Naive B cell (primary cell): ENCODE results near the gene MRPL48. TPM values are rescaled to one million over a fixed set of nuclear protein-coding genes. Genes with fewer than 3 reads are reported as not detected.
A peak's percentile ranks its signal among the peaks of the same experiment; 100 is the strongest.

Experiments used
- ATAC-seq, 2 donors: fragments of 150-1000 bp; cut with Tn5 transposase; 2 replicates each; pipeline ENCODE4 v1.10.0; 2021; ENCODE audit warnings: low read depth in 2 of 2, mild to moderate bottlenecking in 2 of 2, moderate library complexity in 2 of 2
- DNase-seq: peaks from one replicate; pipeline ENCODE4 v3.0.0; 2022
- H3K27ac Mint-ChIP-seq, 6 donors: one replicate each; pipeline ENCODE4 v1.8.0; 2020 to 2022; ENCODE audit warnings: mild to moderate bottlenecking in 6 of 6, mixed read lengths in 6 of 6, moderate library complexity in 5 of 6, inconsistent platforms in 2 of 6
- H3K27me3 Mint-ChIP-seq, 3 donors: one replicate each; pipeline ENCODE4 v1.8.0; 2021 to 2022; ENCODE audit warnings: mixed read lengths in 3 of 3, mild to moderate bottlenecking in 1 of 3
- H3K36me3 Mint-ChIP-seq, 2 donors: one replicate each; pipeline ENCODE4 v1.8.0; 2020 to 2022; ENCODE audit warnings: mixed read lengths in 2 of 2, inconsistent platforms in 1 of 2, mild to moderate bottlenecking in 1 of 2
- H3K4me1 Mint-ChIP-seq, 3 donors: one replicate each; pipeline ENCODE4 v1.8.0; 2020 to 2022; ENCODE audit warnings: mixed read lengths in 3 of 3, inconsistent platforms in 1 of 3, mild to moderate bottlenecking in 1 of 3, moderate library complexity in 1 of 3
- H3K4me3 Mint-ChIP-seq, 8 donors: one replicate each; pipeline ENCODE4 v1.8.0; 2020 to 2022; ENCODE audit warnings: mild to moderate bottlenecking in 8 of 8, mixed read lengths in 8 of 8, moderate library complexity in 8 of 8, inconsistent platforms in 2 of 8
- H3K9me3 Mint-ChIP-seq, 7 donors: one replicate each; pipeline ENCODE4 v1.8.0; 2020 to 2022; ENCODE audit warnings: mixed read lengths in 7 of 7, mild to moderate bottlenecking in 5 of 7, inconsistent platforms in 2 of 7, moderate library complexity in 1 of 7
- polyA plus RNA-seq, 6 donors: library from polyadenylated mRNA; unstranded; fragments of 300-500 nt; fragmentation: Illumina TruSeq; gene quantifications; one replicate each; pipeline ENCODE4 v1.2.3, GENCODE V29; 2021; ENCODE audit warnings: low read depth in 6 of 6

The MRPL48 gene
- polyA plus RNA-seq, 6 donors from 2014 or later = 54.8 to 91.9 (median 60.3) TPM

DNA sequence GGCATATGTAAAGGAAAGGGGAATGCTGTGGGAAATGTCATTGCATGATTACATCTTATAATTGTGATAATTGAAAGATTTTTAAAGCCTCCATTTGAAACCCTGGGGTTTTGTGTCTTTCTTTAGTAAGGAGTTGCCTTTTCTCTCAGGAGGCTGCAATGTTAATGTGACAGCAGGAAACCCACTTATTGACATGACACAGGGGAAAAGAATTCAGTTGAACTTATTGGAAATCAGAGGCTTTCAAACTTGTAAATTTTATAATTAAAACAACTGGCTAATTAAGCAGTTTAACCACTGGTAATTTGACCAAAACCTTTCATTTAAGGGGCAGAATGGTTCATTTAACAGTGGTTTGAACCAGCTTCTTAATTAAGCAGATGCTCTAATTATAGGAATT is 31.2 kb downstream of the MRPL48 start:
- peaks cover 0 to 7% of the 10 kb centered on the region in 2 donors for H3K36me3 Mint-ChIP-seq
- H3K27me3 Mint-ChIP-seq = no peaks in the 10 kb centered on the region
- H3K4me3 Mint-ChIP-seq = no peak overlapping the region
- ATAC-seq (no peak), DNase-seq (no peak)
- no peak overlapping the region for H3K27ac Mint-ChIP-seq
- H3K9me3 Mint-ChIP-seq = no peaks in the 10 kb centered on the region
- H3K4me1 Mint-ChIP-seq = peaks cover 0 to 4% (median 3%) of the 10 kb centered on the region in 3 donors

- H3K9me3 Mint-ChIP-seq = no peaks in the 10 kb centered on the region
- ATAC-seq (no peak), DNase-seq (no peak)
- H3K27ac Mint-ChIP-seq = peak overlapping the region in 1 of 6 donors; percentile 4
- H3K27me3 Mint-ChIP-seq = no peaks in the 10 kb centered on the region
- H3K4me3 Mint-ChIP-seq = no peak overlapping the region
- H3K36me3 Mint-ChIP-seq = peaks cover 29 to 36% of the 10 kb centered on the region in 2 donors
- H3K4me1 Mint-ChIP-seq = peaks cover 4 to 7% (median 6%) of the 10 kb centered on the region in 3 donors
These were observed 42.6 kb downstream of the MRPL48 start for GRCh38 chr11:73830261-73830660.

DNA sequence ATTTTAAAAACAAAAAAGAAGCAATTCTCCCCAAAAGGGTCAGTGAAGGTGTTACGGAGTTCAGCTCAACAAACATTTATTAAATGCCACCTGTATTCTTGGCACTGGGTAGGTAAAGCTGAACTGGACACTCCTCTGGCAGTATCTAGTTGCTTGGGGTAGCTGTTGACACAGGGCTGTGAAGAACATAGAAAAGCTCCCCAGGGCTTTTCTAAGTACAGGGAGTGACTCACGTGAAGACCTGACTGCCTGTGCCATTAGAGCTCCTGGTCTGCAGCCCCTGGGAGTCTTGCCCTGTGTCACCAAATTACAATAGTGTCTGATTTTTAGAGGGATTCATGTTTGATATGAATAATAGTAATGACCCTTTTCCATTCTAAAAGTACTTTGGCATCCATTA is 45.4 kb downstream of the MRPL48 start:
- H3K27me3 Mint-ChIP-seq = no peaks in the 10 kb centered on the region
- no peak for DNase-seq
- peaks cover 4 to 7% (median 6%) of the 10 kb centered on the region in 3 donors for H3K4me1 Mint-ChIP-seq
- H3K27ac Mint-ChIP-seq = no peak overlapping the region
- no peak overlapping the region for H3K4me3 Mint-ChIP-seq
- ATAC-seq = no peak
- H3K36me3 Mint-ChIP-seq = peaks cover 22 to 26% of the 10 kb centered on the region in 2 donors
- H3K9me3 Mint-ChIP-seq = no peaks in the 10 kb centered on the region

- DNase-seq (no peak), ATAC-seq (no peak)
- Mint-ChIP-seq H3K4me3 (no peak overlapping the region), H3K4me1 (peaks cover 0 to 12% (median 6%) of the 10 kb centered on the region in 3 donors), H3K36me3 (peaks cover 0 to 5% of the 10 kb centered on the region in 2 donors), H3K9me3 (no peaks in the 10 kb centered on the region), H3K27ac (no peak overlapping the region), H3K27me3 (no peaks in the 10 kb centered on the region)
These were observed 50.9 kb downstream of the MRPL48 start for GRCh38 chr11:73838443-73839122.

GRCh38 chr11:73839123-73839457 is 51.4 kb downstream of the MRPL48 start:
- Mint-ChIP-seq H3K4me1 (peaks cover 0 to 9% (median 3%) of the 10 kb centered on the region in 3 donors), H3K27ac (no peak overlapping the region), H3K27me3 (no peaks in the 10 kb centered on the region), H3K9me3 (no peaks in the 10 kb centered on the region), H3K36me3 (peaks cover 0 to 2% of the 10 kb centered on the region in 2 donors), H3K4me3 (no peak overlapping the region)
- DNase-seq (no peak), ATAC-seq (no peak)

DNA sequence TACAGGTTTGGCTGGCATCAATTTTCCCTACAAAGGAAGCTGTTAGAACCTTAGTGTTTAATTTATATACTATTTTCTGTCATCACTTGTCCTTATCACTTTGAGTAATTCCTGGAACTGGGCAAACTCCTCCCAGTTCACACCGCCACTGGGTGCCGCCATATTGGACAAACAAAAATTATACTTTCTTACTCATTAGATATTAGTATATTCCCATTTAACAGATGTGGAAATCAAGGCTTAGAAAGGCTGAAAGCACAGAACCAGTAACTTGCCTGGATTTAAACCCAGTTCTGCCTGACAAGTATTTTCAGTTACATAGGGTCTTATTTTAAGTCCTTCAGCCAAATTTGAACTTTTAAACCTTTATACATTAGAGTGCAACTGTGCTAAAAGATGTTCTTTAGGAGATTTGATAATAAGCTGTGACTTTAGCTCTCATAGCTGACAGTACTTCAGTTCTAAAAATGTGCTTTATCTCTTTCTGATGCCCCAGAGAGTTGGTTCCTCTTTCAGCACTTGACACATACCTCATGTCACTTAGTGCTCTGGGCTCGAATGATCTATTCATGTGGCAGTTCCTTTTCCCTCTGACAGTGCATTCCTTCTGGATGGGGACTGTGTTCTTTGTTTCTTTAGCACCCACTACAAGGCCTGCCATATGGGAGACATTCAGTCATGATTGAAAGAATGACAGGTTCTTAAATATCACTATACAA is 63.5 kb downstream of the MRPL48 start:
- Mint-ChIP-seq H3K27ac (no peak overlapping the region), H3K9me3 (no peaks in the 10 kb centered on the region), H3K4me1 (peaks cover 0 to under 1% (median 0%) of the 10 kb centered on the region in 3 donors), H3K4me3 (no peak overlapping the region), H3K27me3 (no peaks in the 10 kb centered on the region), H3K36me3 (peaks cover 0 to 8% of the 10 kb centered on the region in 2 donors)
- DNase-seq (no peak), ATAC-seq (no peak)

GRCh38 chr11:73852049-73852448 is 64.4 kb downstream of the MRPL48 start:
- DNase-seq (no peak), ATAC-seq (no peak)
- Mint-ChIP-seq H3K4me3 (no peak overlapping the region), H3K36me3 (peaks cover 0 to 8% of the 10 kb centered on the region in 2 donors), H3K9me3 (no peaks in the 10 kb centered on the region), H3K27ac (no peak overlapping the region), H3K27me3 (no peaks in the 10 kb centered on the region), H3K4me1 (no peaks in the 10 kb centered on the region)

DNA sequence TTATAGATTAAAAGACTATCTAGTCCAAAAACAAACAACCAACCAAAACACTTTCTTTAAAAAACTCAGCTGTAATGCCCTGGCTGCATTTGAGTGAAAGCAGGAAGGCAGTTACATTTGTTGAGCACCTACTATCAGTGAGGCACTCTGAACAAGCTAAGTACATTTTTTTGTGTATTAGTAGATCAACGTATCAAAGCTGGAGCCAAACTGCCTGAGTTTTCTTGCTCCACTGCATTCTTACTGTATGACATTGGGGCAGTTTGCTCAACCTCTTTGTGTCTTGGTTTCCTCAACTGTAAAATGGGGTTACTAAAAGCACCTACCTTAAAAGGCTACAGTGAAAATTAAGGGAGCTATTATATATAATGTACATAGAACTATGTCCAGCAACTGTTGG is 67.0 kb downstream of the MRPL48 start:
- Mint-ChIP-seq H3K27me3 (no peaks in the 10 kb centered on the region), H3K36me3 (peaks cover under 1 to 8% of the 10 kb centered on the region in 2 donors), H3K27ac (no peak overlapping the region), H3K4me1 (no peaks in the 10 kb centered on the region), H3K9me3 (no peaks in the 10 kb centered on the region), H3K4me3 (no peak overlapping the region)
- no peak for DNase-seq
- ATAC-seq = no peak

- H3K9me3 Mint-ChIP-seq = no peaks in the 10 kb centered on the region
These were observed 68.4 kb downstream of the MRPL48 start for GRCh38 chr11:73856031-73856567.

GRCh38 chr11:73859671-73860070 is 72.0 kb downstream of the MRPL48 start:
- H3K9me3 Mint-ChIP-seq = no peaks in the 10 kb centered on the region
- peaks cover 27 to 35% of the 10 kb centered on the region in 2 donors for H3K36me3 Mint-ChIP-seq
- peak overlapping the region in 1 of 6 donors; percentile 30 for H3K27ac Mint-ChIP-seq
- ATAC-seq = no peak
- no peak for DNase-seq
- H3K4me3 Mint-ChIP-seq = no peak overlapping the region
- H3K27me3 Mint-ChIP-seq = no peaks in the 10 kb centered on the region
- no peaks in the 10 kb centered on the region for H3K4me1 Mint-ChIP-seq

More at GRCh38 chr11:73856031-73856567, 68.4 kb downstream of the MRPL48 start:
- Mint-ChIP-seq H3K36me3 (peaks cover 15 to 19% of the 10 kb centered on the region in 2 donors), H3K4me1 (no peaks in the 10 kb centered on the region), H3K27me3 (no peaks in the 10 kb centered on the region), H3K27ac (no peak overlapping the region), H3K4me3 (no peak overlapping the region)
- DNase-seq (no peak), ATAC-seq (no peak)

DNA sequence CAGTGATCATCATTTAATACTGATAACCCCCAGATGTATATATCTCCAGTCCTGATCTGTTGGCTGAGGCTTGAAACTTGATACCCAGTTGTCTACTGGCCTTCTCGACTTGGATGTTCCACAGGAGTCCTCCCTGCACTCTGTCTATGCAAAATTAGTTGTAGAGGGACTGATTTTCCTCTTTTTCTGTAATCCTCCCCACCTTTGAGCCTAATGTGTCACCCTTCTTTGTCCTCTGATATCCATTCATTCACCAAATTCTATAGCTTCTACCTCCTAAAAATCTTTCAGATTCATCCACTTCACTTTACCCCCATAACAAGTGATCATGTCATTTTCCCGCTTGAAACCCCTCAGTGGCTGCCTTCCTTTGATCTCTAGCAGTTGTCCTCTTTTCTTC is 72.5 kb downstream of the MRPL48 start:
- Mint-ChIP-seq H3K4me1 (no peaks in the 10 kb centered on the region), H3K27ac (peak overlapping the region in 3 of 6 donors; percentile 48 to 81 (median 76)), H3K27me3 (no peaks in the 10 kb centered on the region), H3K9me3 (no peaks in the 10 kb centered on the region), H3K36me3 (peaks cover 27 to 33% of the 10 kb centered on the region in 2 donors), H3K4me3 (no peak overlapping the region)
- ATAC-seq (no peak), DNase-seq (no peak)

GRCh38 chr11:73862986-73863385 is 75.3 kb downstream of the MRPL48 start:
- H3K27me3 Mint-ChIP-seq = no peaks in the 10 kb centered on the region
- DNase-seq = no peak
- peak overlapping the region in 1 of 6 donors; percentile 83 for H3K27ac Mint-ChIP-seq
- H3K4me1 Mint-ChIP-seq = no peaks in the 10 kb centered on the region
- H3K9me3 Mint-ChIP-seq = no peaks in the 10 kb centered on the region
- peaks cover 27 to 31% of the 10 kb centered on the region in 2 donors for H3K36me3 Mint-ChIP-seq
- H3K4me3 Mint-ChIP-seq = no peak overlapping the region
- no peak for ATAC-seq

GRCh38 chr11:73866095-73866579 is 78.5 kb downstream of the MRPL48 start:
- Mint-ChIP-seq H3K27me3 (no peaks in the 10 kb centered on the region), H3K4me3 (no peak overlapping the region), H3K36me3 (peaks cover 12 to 16% of the 10 kb centered on the region in 2 donors), H3K4me1 (no peaks in the 10 kb centered on the region), H3K27ac (no peak overlapping the region), H3K9me3 (no peaks in the 10 kb centered on the region)
- ATAC-seq (no peak), DNase-seq (no peak)

DNA sequence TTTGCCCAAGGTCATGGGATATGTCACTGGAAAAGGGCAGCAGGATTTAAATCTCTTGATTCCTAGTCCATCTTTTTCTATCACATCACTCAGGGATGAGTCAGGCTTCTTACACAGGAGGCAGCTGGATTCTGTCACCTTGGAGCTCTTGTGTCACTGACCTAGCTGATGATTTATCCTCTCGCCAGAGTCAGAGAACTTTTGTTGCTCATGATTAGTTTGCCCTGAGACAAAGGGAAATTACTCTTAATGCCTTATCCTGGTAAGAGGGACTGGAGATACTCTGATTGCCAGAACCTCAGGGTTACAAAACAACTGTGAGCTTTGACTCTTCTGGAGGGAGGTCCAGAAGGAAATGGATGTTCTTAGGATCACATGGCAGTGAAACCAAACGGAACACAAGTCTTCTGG is 78.9 kb downstream of the MRPL48 start:
- no peak for DNase-seq
- no peaks in the 10 kb centered on the region for H3K9me3 Mint-ChIP-seq
- H3K27me3 Mint-ChIP-seq = no peaks in the 10 kb centered on the region
- no peak for ATAC-seq
- no peaks in the 10 kb centered on the region for H3K4me1 Mint-ChIP-seq
- H3K27ac Mint-ChIP-seq = no peak overlapping the region
- H3K4me3 Mint-ChIP-seq = no peak overlapping the region
- H3K36me3 Mint-ChIP-seq = peaks cover 8 to 16% of the 10 kb centered on the region in 2 donors
